GM23248 (cell line): ENCODE measurements around the gene FDXR. TPM values are rescaled to one million over a fixed set of nuclear protein-coding genes. Genes with fewer than 3 reads are reported as not detected.
"Not testable (repeated sequence)": the region's sequence is repeated elsewhere in the genome, so short reads cannot be mapped to it uniquely, and the experiment has no call there.

ENCODE experiments used
- DNase-seq: peaks from one replicate; pipeline ENCODE4 v3.0.0-alpha.2; 2015
- H2AFZ ChIP-seq: fragments of 200-600 bp; sonication (generic); 2 replicates; pipeline ENCODE4 v1.6.1; 2016; ENCODE audit warnings: antibody characterized with exemption
- H3F3A ChIP-seq: fragments of 200-600 bp; sonication (generic); 2 replicates; pipeline ENCODE4 v1.6.1; 2016; ENCODE audit warnings: mild to moderate bottlenecking, antibody characterized with exemption, mixed run types; ENCODE audit not compliant: insufficient read depth
- H3K27ac ChIP-seq: fragments of 200-600 bp; sonication (generic); 2 replicates; pipeline ENCODE4 v1.5.1; 2016; ENCODE audit warnings: mild to moderate bottlenecking
- H3K27me3 ChIP-seq: fragments of 200-600 bp; sonication (generic); replicated peaks from 2 replicates; pipeline ENCODE4 v1.6.1; 2016; ENCODE audit warnings: mild to moderate bottlenecking; ENCODE audit not compliant: insufficient read depth
- H3K36me3 ChIP-seq: fragments of 200-600 bp; sonication (generic); 2 replicates; pipeline ENCODE4 v1.6.1; 2016; ENCODE audit warnings: low read depth, mild to moderate bottlenecking
- H3K4me1 ChIP-seq: fragments of 200-600 bp; sonication (generic); 2 replicates; pipeline ENCODE4 v1.6.1; 2016; ENCODE audit warnings: mild to moderate bottlenecking; ENCODE audit not compliant: insufficient read depth
- H3K4me2 ChIP-seq: fragments of 200-600 bp; sonication (generic); one replicate; pipeline ENCODE4 v1.6.1; 2016; ENCODE audit warnings: mild to moderate bottlenecking; ENCODE audit not compliant: unreplicated experiment
- H3K4me3 ChIP-seq: fragments of 200-600 bp; sonication (generic); 2 replicates; pipeline ENCODE4 v1.5.1; 2016; ENCODE audit warnings: mild to moderate bottlenecking
- H3K79me2 ChIP-seq: fragments of 200-600 bp; sonication (generic); 2 replicates; pipeline ENCODE4 v1.6.1; 2016; ENCODE audit warnings: mild to moderate bottlenecking; ENCODE audit not compliant: insufficient read depth
- H3K9ac ChIP-seq: fragments of 200-600 bp; sonication (generic); 2 replicates; pipeline ENCODE4 v1.6.1; 2016; ENCODE audit warnings: mild to moderate bottlenecking
- H3K9me2 ChIP-seq: fragments of 200-600 bp; sonication (generic); 2 replicates; pipeline ENCODE4 v1.6.1; 2016; ENCODE audit warnings: mixed run types, mild to moderate bottlenecking, moderate library complexity; ENCODE audit not compliant: insufficient read depth
- H3K9me3 ChIP-seq: fragments of 200-600 bp; sonication (generic); one replicate; pipeline ENCODE4 v1.6.1; 2017; ENCODE audit warnings: low read depth
- H4K20me1 ChIP-seq: fragments of 200-600 bp; sonication (generic); 2 replicates; pipeline ENCODE4 v1.6.0; 2016; ENCODE audit not compliant: insufficient read depth
- EZH2 ChIP-seq: fragments of 200-600 bp; sonication (generic); IDR thresholded peaks from 2 replicates; pipeline ENCODE4 v1.6.1; 2018; ENCODE audit warnings: antibody characterized with exemption, mild to moderate bottlenecking; ENCODE audit not compliant: insufficient read depth, poor library complexity, severe bottlenecking
- EZH2phosphoT487 ChIP-seq: fragments of 200-600 bp; sonication (generic); IDR thresholded peaks from 2 replicates; pipeline ENCODE4 v1.6.1; 2018; ENCODE audit warnings: antibody characterized with exemption, moderate library complexity, mild to moderate bottlenecking, low read depth; ENCODE audit not compliant: insufficient read depth
- WGBS, 2 experiments: methylation state at CpG; one replicate each; pipeline ENCODE4 v1.1.6; 2015 to 2017; ENCODE audit warnings: low lambda C conversion rate in 2 of 2, low coverage in 1 of 2; ENCODE audit errors: missing lambda C conversion rate in 2 of 2; 5-methylcytosine and 5-hydroxymethylcytosine counted together
- in situ Hi-C: fragments of 300-500 bp; cut with MboI; formaldehyde crosslinking; loops from 2 replicates; pipeline ENCODE4 v1.15.0; 2020
- polyA plus RNA-seq: library from polyadenylated mRNA; unstranded; fragments of >200 nt; fragmentation: Nextera tagmentation; extraction: Ambion mirVana; gene quantifications from 2 replicates; pipeline ENCODE4 v1.2.1, GENCODE V29; 2016
- total RNA-seq: library from RNA; depleted of rRNA; stranded (reverse); fragments of >200 nt; shearing (Covaris generic); gene quantifications from 2 replicates; pipeline ENCODE4 v1.2.3, GENCODE V29; 2014

Gene FDXR
- total and polyA plus RNA-seq, 2 experiments from 2014 or later = 15.3 to 19.0 TPM

DNA sequence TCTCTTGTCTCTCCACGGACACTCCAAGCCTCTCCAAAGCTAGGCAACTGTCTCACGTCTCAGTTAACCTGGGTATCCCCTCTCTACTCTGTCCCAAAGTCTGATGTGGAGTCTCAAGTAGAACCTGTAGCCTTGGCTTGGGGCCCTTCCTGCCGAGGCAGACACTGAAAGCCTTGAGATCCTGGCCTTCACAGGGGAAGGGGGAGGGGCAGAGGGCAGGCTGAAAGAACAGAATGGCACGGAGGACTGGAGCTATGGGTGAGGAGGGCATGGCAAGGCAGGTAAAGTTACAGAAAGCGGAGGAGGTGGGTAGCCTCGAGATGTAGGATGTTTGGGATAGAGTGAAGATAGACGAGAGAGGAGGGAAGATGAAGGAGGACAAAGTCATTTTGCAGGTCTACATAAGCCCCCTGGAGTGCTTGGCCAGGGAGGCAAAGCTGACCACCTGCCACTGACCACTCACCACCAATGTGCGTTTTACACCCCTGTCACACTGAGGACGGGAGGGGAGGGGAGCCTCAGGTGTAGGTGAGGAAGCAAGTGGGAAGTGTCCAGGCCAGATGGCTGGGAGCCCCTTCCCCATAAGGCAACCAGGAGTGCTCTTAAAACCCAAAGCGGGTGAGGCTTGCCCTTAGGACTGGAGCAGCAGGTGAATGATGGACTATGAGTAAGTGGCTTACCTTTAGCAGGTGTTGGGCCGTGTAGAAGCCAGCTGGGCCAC is 1.3 kb downstream of the FDXR start:
- 83 to 87% methylated on average over 11 of the region's 11 CpGs for WGBS, 2 experiments
- Histone ChIP-seq H3K9me2 (no peaks in the 10 kb centered on the region), H4K20me1 (no peaks in the 10 kb centered on the region), H3K27me3 (no peaks in the 10 kb centered on the region), H3K4me1 (0 out of 2 replicates have a peak, but pooled peaks cover 4% of the 10 kb centered on the region), H3K79me2 (0 out of 2 replicates have a peak, but pooled peaks cover 9% of the 10 kb centered on the region), H3F3A (no peaks in the 10 kb centered on the region), H3K9me3 (no peaks in the 10 kb centered on the region), H2AFZ (no peak overlapping the region), H3K4me3 (peak overlapping the region; percentile 100; the same call in 1 of the 2 replicates), H3K9ac (no peak overlapping the region), H3K27ac (no peak overlapping the region), H3K36me3 (no peaks in the 10 kb centered on the region), H3K4me2 (peak overlapping the region; percentile 97)
- in situ Hi-C loops = no loop called here
- DNase-seq = no peak
- TF ChIP-seq EZH2phosphoT487 (no peak), EZH2 (no peak)

DNA sequence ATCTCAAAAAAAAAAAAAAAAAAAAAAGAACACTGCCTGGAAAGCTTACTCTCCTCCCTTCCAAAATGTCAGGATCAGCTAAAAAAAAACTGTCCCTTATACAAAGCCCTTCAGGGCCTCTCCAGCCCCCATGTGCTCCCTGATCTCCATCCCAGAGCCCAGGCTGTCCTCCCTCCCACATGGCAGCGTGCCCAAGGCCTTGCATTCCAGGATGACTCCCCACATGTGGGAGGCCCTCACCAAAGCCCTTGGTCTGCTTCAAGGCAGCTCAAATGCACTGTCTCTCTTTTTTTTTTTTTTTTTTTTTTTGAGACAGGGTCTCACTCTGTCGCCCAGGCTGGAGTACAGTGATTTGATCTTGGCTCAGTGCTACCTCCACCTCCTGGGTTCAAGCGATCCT is 2.3 kb downstream of the FDXR start:
- Histone ChIP-seq H3K27me3 (no peaks in the 10 kb centered on the region), H3K27ac (no peak overlapping the region), H3K4me2 (no peak overlapping the region), H3K9me2 (no peaks in the 10 kb centered on the region), H3K79me2 (0 out of 2 replicates have a peak, but pooled peaks cover 9% of the 10 kb centered on the region), H3K36me3 (no peaks in the 10 kb centered on the region), H3K9me3 (no peaks in the 10 kb centered on the region), H3K4me1 (0 out of 2 replicates have a peak, but pooled peaks cover 4% of the 10 kb centered on the region), H3F3A (no peaks in the 10 kb centered on the region), H4K20me1 (no peaks in the 10 kb centered on the region), H2AFZ (no peak overlapping the region), H3K9ac (no peak overlapping the region), H3K4me3 (no peak overlapping the region)
- in situ Hi-C loops = no loop called here
- DNase-seq = peak; percentile 73
- WGBS, 2 experiments = 64 to 67% methylated on average over 3 of the region's 3 CpGs
- no peak for TF ChIP-seq EZH2
- TF ChIP-seq EZH2phosphoT487 = no peak

DNA sequence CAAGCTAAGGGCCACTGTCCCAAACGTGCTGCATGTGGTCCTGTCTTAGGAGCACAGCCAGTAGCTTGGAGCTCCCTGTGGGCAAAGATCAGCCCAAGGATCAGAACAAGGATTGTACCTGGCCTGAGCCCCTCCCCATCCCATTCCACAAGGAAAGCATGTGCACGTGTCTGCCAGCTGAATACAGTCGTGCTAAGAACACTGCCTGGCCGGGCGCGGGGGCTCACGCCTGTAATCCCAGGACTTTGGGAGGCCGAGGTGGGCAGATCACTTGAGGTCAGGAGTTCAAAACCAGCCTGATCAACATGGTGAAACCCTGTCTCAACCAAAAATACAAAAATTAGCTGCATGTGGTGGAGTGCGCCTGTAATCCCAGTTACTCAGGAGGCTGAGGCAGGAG is 2.8 kb downstream of the FDXR start:
- H3K9me2 ChIP-seq, H2AFZ ChIP-seq, H3K36me3 ChIP-seq, H3K27ac ChIP-seq, H3F3A ChIP-seq, DNase-seq, H4K20me1 ChIP-seq, H3K79me2 ChIP-seq, H3K4me1 ChIP-seq, H3K9ac ChIP-seq, H3K4me2 ChIP-seq, H3K4me3 ChIP-seq, H3K27me3 ChIP-seq, H3K9me3 ChIP-seq, in situ Hi-C loops: not testable (repeated sequence)
- 86 to 88% methylated on average over 9 of the region's 9 CpGs for WGBS, 2 experiments

DNA sequence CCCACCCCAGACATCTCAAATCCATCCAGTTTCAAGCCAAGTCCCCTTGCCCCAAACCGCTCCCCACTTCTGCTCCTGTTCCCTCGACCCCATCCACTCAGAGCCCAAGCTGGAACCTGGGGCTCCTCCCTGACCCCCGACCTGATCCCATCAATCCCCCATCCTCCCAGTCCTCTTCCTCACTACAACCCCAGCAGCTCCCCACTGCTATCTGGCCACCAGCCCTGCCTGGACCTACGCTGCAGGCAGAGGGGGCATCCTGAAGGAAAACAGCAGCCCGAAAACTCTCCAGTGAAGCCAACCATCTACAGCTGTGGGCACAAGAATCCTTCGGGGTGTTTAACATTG is 3.9 kb downstream of the FDXR start:
- TF ChIP-seq EZH2phosphoT487 (no peak), EZH2 (no peak)
- Histone ChIP-seq H3K27ac (no peak overlapping the region), H3K27me3 (no peaks in the 10 kb centered on the region), H4K20me1 (no peaks in the 10 kb centered on the region), H3K9me2 (no peaks in the 10 kb centered on the region), H3K4me1 (0 out of 2 replicates have a peak, but pooled peaks cover 3% of the 10 kb centered on the region), H3F3A (no peaks in the 10 kb centered on the region), H3K9me3 (no peaks in the 10 kb centered on the region), H3K79me2 (0 out of 2 replicates have a peak, but pooled peaks cover 9% of the 10 kb centered on the region), H3K4me3 (no peak overlapping the region), H3K9ac (no peak overlapping the region), H3K36me3 (no peaks in the 10 kb centered on the region), H2AFZ (no peak overlapping the region), H3K4me2 (no peak overlapping the region)
- in situ Hi-C loops = loop anchor here (10.0 kb wide), 1 partner anchor 124 kb away; the partner anchor contains the start of gene NHERF1
- no peak for DNase-seq
- WGBS, 2 experiments = 82 to 89% methylated on average over 6 of the region's 6 CpGs
